ENCODE results near the gene CNGA4.

Gene CNGA4

GRCh38 chr11:6238902-6239301 is at the start of gene CNGA4:
CNGA4 (plus strand) TSS chr11:6239089; CDS start chr11:6239207, 118 bp downstream.
- DNase-seq (ENCODE audit: low read depth), result no peak

GRCh38 chr11:6191742-6192141 is 47.1 kb upstream of the CNGA4 start:
- DNase-seq (ENCODE audit: low read depth), result no peak

- DNase-seq (ENCODE audit: low read depth), result no peak
Measured at GRCh38 chr11:6194065-6194581, 44.8 kb upstream of the CNGA4 start.

- no peak for DNase-seq (ENCODE audit: low read depth)
Measured at GRCh38 chr11:6196396-6196795, 42.5 kb upstream of the CNGA4 start.

DNA sequence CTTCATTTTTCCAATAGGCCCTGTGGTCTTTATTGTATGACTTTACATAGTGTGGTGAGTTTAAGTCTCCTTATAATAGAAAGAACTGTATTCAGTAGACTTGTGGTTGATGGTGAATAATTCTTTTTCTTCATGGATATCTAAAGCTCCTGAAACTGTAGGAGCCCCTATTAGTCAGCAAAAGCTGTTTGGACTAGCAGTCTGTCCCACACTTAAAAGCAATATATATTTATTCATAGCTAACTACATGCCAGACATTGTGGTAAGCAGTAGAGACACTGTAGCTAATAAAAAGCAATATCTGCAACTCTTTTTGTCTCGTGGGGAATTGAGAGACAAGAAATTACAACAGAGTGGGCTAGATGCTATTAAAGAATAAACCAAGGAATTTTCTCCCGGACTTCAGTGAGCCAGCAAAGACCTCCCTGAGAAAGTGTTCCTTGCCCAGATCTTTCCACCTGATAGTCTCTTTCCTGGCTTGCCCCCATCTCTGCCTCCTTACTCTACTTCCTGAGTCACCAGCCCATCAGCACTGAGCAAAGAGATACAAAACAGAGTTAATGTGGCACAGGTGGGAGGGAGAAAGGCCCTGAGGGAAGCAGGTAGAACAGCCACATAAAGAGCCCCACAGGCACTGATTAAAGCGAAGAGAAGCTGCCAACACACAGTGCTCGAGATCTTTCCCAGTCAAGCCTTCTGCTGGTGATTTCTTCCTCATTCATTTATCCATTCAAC is 41.3 kb upstream of the CNGA4 start:
- no peak for DNase-seq (ENCODE audit: low read depth)

DNA sequence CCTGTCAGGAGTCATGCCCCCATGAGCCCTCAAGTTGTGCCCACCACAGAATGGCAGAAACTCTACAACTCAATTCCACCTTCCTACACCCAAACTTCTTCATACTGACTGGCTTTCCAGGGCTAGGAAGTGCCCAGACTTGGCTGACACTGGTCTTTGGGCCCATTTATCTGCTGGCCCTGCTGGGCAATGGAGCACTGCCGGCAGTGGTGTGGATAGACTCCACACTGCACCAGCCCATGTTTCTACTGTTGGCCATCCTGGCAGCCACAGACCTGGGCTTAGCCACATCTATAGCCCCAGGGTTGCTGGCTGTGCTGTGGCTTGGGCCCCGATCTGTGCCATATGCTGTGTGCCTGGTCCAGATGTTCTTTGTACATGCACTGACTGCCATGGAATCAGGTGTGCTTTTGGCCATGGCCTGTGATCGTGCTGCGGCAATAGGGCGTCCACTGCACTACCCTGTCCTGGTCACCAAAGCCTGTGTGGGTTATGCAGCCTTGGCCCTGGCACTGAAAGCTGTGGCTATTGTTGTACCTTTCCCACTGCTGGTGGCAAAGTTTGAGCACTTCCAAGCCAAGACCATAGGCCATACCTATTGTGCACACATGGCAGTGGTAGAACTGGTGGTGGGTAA is 39.6 kb upstream of the CNGA4 start, which contains the start of gene OR52W1:
Gene OR52W1 (plus strand): TSS at position 51 of the 637 bp plus-strand sequence. CDS start 0 bp downstream, at position 51.
- no peak for DNase-seq (ENCODE audit: low read depth)

GRCh38 chr11:6200975-6201374 is 37.9 kb upstream of the CNGA4 start:
- no peak for DNase-seq (ENCODE audit: low read depth)

GRCh38 chr11:6201481-6201880 is 37.4 kb upstream of the CNGA4 start:
- DNase-seq (ENCODE audit: low read depth), result no peak

GRCh38 chr11:6202041-6202440 is 36.8 kb upstream of the CNGA4 start:
- no peak for DNase-seq (ENCODE audit: low read depth)

DNA sequence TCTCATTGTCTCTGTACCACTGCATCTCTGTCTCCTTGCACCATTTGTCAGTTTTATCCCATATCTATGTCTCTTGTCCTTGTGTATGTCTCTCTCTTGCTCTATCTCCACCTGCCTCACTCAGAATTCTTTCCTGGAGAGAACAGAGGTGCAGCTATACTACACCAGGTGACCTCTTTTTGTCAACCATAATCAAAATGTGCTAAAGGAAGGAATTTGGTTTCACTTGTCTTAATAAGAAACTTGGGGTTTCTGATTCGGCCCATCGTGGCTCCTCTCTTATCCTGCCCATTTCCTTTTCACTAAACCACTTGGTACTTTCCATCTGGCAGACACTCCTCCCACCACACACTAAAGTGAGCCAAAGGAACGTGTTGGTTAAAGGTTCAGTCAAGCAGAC is 35.6 kb upstream of the CNGA4 start:
- no peak for DNase-seq (ENCODE audit: low read depth)

GRCh38 chr11:6204706-6205105 is 34.2 kb upstream of the CNGA4 start:
- DNase-seq (ENCODE audit: low read depth), result no peak

GRCh38 chr11:6205366-6205765 is 33.5 kb upstream of the CNGA4 start, which contains the start of gene C11orf42:
C11orf42 (plus strand) TSS chr11:6205557; CDS start chr11:6205616, 59 bp downstream.
- DNase-seq (ENCODE audit: low read depth), result no peak

DNA sequence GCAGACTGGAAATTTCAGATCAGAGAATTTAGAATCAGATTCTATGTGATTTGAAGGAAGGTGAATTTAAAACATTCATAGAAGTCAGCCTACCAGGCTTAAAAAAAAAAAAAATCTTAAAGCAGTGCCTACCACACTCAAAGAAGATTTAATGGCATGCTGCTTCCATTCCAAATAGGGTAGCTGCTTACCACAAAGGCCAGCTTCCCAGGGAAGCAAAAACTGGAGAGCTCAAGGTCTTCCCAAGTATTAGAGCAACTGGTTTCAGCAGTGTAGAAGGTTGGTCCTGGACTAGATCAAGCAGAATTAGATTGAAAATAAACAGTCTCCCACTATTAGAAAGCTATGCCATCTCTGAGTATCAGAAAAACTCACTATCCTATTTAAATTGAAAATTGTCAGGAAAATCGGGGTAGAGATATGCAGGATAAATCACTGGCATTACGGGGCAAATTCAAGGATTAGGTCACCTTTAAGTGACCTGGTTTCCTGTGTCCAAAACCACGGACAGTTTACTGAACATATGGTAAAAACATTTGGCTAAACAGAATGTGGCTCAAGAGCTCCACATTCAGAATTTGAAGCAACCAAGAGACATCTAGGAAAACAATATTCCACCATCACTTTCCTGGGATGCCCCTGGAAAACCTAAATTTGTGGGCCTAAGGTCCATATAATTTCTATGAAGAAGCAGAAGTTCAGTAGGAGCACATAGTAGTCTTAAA is 32.3 kb upstream of the CNGA4 start:
- DNase-seq (ENCODE audit: low read depth), result no peak

DNA sequence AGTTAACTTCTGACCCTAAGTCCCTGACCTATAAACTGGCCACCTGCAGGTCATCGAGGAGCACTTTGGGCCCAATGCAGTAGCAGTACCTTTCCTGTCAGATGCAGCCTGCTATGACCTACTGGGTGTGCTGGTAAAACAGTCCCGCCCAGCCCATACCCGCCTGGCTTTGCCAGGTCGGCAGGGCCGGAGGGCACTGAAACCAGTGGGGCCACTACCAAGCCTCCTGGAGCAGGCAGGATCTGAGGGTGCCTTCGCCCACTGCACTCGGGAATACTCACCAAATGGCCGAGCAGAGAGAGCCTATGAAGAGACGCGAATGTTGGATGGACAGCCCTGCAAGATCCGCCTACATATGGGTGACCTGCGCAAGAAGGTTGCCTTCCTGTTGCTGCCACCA is 29.1 kb upstream of the CNGA4 start:
- no peak for DNase-seq (ENCODE audit: low read depth)

- DNase-seq (ENCODE audit: low read depth), result no peak
Measured at GRCh38 chr11:6210274-6210955, 28.5 kb upstream of the CNGA4 start.

GRCh38 chr11:6214530-6214929 is 24.4 kb upstream of the CNGA4 start:
- no peak for DNase-seq (ENCODE audit: low read depth)

DNA sequence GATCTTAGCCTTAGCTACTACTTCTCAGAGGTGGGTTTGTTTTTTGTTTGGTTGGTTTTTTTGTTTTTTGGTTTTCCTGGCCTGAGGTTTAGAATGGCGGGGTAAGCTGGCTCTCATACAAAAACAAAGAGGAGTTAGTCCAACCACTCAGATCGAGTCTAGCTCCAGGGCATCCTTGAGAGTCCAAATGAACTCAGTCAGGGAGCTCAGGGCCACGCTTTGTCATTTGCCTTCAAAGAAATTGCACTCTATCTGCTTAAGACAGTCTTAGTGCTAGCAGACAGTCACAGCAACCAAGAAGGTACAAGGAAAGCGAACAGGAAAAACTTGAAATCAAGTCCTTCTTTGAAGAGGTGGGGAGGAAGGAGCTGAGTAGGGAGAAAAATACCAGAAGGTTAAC is 22.4 kb upstream of the CNGA4 start:
- no peak for DNase-seq (ENCODE audit: low read depth)

GRCh38 chr11:6217722-6218121 is 21.2 kb upstream of the CNGA4 start:
- DNase-seq (ENCODE audit: low read depth), result no peak

DNA sequence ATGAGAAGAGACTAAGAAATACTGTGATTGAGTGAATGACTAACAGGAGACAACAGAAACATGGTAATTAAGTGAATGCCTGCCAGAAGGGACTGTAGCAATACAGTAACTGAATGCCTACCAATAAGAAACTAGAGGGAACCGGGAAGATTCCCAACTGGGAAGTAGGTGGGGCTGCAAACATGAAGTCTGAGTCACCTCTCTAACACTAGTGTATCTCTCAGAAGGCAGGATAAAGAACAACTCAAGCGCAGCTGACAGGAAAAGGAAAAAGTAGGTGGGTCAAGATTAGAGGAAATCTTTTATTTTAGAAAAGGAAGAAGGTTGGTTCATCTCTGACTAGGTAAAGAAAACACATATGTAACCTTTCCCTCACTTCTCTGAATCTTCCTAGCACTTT is 19.5 kb upstream of the CNGA4 start:
- no peak for DNase-seq (ENCODE audit: low read depth)

DNA sequence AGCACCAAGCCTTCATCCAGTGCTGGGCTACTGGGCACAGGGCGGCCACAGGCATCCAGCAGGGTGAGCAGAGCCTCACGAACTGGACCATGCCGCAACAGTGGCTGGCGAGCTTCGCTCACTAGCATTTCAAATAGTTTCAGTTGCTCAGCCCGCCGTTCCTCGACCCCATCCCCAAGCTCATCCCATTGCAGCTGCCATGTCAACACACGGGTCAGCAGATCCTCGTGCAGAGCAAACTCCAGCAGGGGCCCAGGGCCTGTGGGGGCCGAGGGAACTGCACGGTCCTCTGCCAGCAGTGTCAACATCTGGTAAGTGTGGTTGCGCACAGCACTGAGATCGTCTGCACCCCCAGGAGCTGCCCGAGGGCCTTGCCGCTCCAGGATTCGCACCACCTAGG is 15.0 kb upstream of the CNGA4 start:
- no peak for DNase-seq (ENCODE audit: low read depth)

GRCh38 chr11:6224421-6224820 is 14.5 kb upstream of the CNGA4 start:
- no peak for DNase-seq (ENCODE audit: low read depth)

DNA sequence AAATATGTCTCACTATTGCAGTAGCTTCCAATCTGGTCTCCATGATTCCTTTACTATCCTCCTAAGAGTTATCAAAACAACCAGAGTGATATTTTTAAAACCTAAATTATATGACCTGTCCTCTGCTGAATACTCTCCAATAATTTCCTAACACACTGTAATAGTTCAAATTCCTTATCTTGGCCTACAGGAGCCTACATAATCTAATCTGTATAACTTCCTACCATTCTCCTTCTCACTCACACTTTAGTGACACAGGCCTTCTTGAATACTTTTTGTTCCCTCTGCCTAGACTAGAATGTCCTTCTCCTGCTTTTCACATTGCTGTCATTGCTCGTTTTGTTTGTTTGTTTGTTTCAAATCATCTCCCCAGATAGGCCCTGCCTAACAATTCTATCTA is 13.9 kb upstream of the CNGA4 start:
- DNase-seq (ENCODE audit: low read depth), result no peak
